ENCODE data around the gene CUX1.
"Not testable (repeated sequence)": the region's sequence is repeated elsewhere in the genome, so short reads cannot be mapped to it uniquely, and the experiment has no call there.

CUX1 gene

GRCh38 chr7:101790566-101791293 is 26.7 kb upstream of the CUX1 start:
- TF ChIP-seq, protein P1, sequence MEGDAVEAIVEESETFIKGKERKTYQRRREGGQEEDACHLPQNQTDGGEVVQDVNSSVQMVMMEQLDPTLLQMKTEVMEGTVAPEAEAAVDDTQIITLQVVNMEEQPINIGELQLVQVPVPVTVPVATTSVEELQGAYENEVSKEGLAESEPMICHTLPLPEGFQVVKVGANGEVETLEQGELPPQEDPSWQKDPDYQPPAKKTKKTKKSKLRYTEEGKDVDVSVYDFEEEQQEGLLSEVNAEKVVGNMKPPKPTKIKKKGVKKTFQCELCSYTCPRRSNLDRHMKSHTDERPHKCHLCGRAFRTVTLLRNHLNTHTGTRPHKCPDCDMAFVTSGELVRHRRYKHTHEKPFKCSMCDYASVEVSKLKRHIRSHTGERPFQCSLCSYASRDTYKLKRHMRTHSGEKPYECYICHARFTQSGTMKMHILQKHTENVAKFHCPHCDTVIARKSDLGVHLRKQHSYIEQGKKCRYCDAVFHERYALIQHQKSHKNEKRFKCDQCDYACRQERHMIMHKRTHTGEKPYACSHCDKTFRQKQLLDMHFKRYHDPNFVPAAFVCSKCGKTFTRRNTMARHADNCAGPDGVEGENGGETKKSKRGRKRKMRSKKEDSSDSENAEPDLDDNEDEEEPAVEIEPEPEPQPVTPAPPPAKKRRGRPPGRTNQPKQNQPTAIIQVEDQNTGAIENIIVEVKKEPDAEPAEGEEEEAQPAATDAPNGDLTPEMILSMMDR (IDR thresholded peaks at IDR 0.05): no peak
- Histone ChIP-seq H3K4me1 (ENCODE audit: control insufficient read depth in 1 of 2, insufficient read depth in 1 of 2, low read depth in 1 of 2, low read length in 1 of 2) (peaks cover 0 to 7% of the 10 kb centered on the region in 2 experiments), H3K4me3 (ENCODE audit: low read depth in 1 of 2, low read length in 1 of 2) (no peak overlapping the region), H3K27ac (no peak overlapping the region), H3K9me3 (no peaks in the 10 kb centered on the region), H3K36me3 (no peaks in the 10 kb centered on the region), H3K27me3 (no peaks in the 10 kb centered on the region)

DNA sequence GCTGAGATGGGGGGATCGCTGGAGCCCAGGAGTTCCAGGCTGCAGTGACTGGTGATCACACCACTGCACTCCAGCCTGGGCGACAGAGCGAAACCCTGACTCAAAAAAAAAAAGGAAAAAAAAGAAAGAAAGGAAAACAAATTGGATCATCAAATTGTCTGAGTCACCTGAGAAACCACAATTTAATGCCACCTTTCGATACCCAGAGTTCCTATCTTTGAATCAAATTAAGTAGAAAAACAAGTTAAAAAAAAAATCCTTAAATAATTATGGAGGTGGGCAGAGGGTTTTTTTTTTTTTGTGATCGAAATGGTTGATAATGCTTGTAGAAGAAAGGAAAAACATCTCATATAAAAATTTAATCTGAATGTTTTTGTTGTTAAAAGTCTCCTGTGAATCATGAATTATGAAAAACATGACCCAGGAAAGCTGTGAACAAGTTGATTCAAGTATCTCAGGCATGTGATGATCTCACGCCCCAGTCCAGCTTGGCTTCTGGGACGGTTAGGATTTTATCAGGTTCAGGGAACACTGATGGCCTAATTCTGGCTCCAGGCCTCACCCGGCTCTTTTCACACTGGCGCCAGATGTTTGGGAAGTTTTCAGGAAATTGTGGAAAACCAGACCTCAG is 25.3 kb upstream of the CUX1 start:
- Histone ChIP-seq H3K4me1 (ENCODE audit: control insufficient read depth in 1 of 2, insufficient read depth in 1 of 2, low read depth in 1 of 2, low read length in 1 of 2) (peaks cover 13 to 21% of the 10 kb centered on the region in 2 experiments), H3K4me3 (ENCODE audit: low read depth in 1 of 2, low read length in 1 of 2) (no peak overlapping the region), H3K27me3 (no peaks in the 10 kb centered on the region), H3K27ac (no peak overlapping the region), H3K9me3 (no peaks in the 10 kb centered on the region), H3K36me3 (no peaks in the 10 kb centered on the region)
- TF ChIP-seq, protein P1 (IDR thresholded peaks at IDR 0.05): no peak

DNA sequence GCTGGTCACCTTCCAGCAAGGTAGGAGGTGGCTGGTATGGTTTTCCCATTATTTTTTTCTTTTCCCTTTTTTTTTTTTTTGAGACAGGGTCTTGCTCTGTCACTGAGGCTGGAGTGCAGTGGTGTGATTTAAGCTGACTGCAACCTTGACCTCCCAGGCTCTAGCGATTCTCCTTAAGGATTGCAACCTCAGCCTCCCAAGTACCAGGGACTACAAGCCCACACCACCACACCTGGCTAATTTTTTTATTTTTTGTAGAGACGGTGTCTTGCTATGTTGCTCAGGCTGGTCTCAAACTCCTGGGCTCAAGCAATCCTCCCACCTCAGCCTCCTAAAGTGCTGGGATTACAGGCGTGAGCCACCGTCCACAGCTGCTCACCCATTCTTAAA is 24.7 kb upstream of the CUX1 start:
- H3K36me3 ChIP-seq; H3K27ac ChIP-seq; H3K4me3 ChIP-seq (ENCODE audit: low read depth in 1 of 2, low read length in 1 of 2); H3K27me3 ChIP-seq; H3K9me3 ChIP-seq: not testable (repeated sequence)
- H3K4me1 ChIP-seq (ENCODE audit: control insufficient read depth in 1 of 2, insufficient read depth in 1 of 2, low read depth in 1 of 2, low read length in 1 of 2): peaks cover 18 to 25% of the 10 kb centered on the region in 2 experiments

GRCh38 chr7:101795461-101795860 is 22.0 kb upstream of the CUX1 start:
- Histone ChIP-seq H3K36me3 (no peaks in the 10 kb centered on the region), H3K27me3 (no peaks in the 10 kb centered on the region), H3K9me3 (no peaks in the 10 kb centered on the region), H3K4me1 (ENCODE audit: control insufficient read depth in 1 of 2, insufficient read depth in 1 of 2, low read depth in 1 of 2, low read length in 1 of 2) (peaks cover 18 to 29% of the 10 kb centered on the region in 2 experiments), H3K27ac (no peak overlapping the region), H3K4me3 (ENCODE audit: low read depth in 1 of 2, low read length in 1 of 2) (no peak overlapping the region)
- TF ChIP-seq, protein P1 (IDR thresholded peaks at IDR 0.05): no peak

- H3K27me3 ChIP-seq; H3K27ac ChIP-seq; H3K4me3 ChIP-seq (ENCODE audit: low read depth in 1 of 2, low read length in 1 of 2); H3K36me3 ChIP-seq; H3K9me3 ChIP-seq: not testable (repeated sequence)
- peaks cover 29 to 44% of the 10 kb centered on the region in 2 experiments for H3K4me1 ChIP-seq (ENCODE audit: control insufficient read depth in 1 of 2, insufficient read depth in 1 of 2, low read depth in 1 of 2, low read length in 1 of 2)
These were observed 19.3 kb upstream of the CUX1 start for GRCh38 chr7:101798173-101798572.

GRCh38 chr7:101803203-101804087 is 14.0 kb upstream of the CUX1 start:
- H3K27ac ChIP-seq: no peak overlapping the region
- H3K9me3 ChIP-seq: no peaks in the 10 kb centered on the region
- peaks cover 25 to 30% of the 10 kb centered on the region in 2 experiments for H3K4me1 ChIP-seq (ENCODE audit: control insufficient read depth in 1 of 2, insufficient read depth in 1 of 2, low read depth in 1 of 2, low read length in 1 of 2)
- TF ChIP-seq, protein P1 (IDR thresholded peaks at IDR 0.05): no peak
- H3K4me3 ChIP-seq (ENCODE audit: low read depth in 1 of 2, low read length in 1 of 2): no peak overlapping the region
- no peaks in the 10 kb centered on the region for H3K36me3 ChIP-seq
- H3K27me3 ChIP-seq: peaks cover 18% of the 10 kb centered on the region

All from neutrophil (primary cell).